K562 (cell line): Measurements from ENCODE around the gene NPEPPS. TPM values are rescaled to one million over a fixed set of nuclear protein-coding genes. Genes with fewer than 3 reads are reported as not detected.
"Not testable (repeated sequence)": the region's sequence is repeated elsewhere in the genome, so short reads cannot be mapped to it uniquely, and the experiment has no call there.

Experiments
- ATAC-seq: fragments of 200-7000 bp; cut with Tn5 transposase; 3 replicates; pipeline ENCODE4 v1.9.1; 2020; ENCODE audit warnings: moderate library complexity
- BruUV-seq: library from RNA; stranded (reverse); fragments of 400-500 nt; replicated peaks from 2 replicates; lab custom pipeline; 2021; lab: Mats Ljungman, UMichigan
- CTCF ChIA-PET: fragments of 300-600 bp; formaldehyde crosslinking; extraction: SDS; loops from one replicate; lab custom pipeline; 2021; ENCODE audit warnings: low intra/inter-chr PET ratio; lab: Yijun Ruan, JAX
- POLR2A ChIA-PET: fragments of 300-600, 350-650 bp; sonication (Branson Sonifier 250); formaldehyde crosslinking; extraction: SDS; loops from one replicate; lab custom pipeline; 2021; ENCODE audit warnings: antibody characterized with exemption, inconsistent platforms; lab: Yijun Ruan, JAX
- DNase-seq, 4 experiments: peaks; one replicate each; pipeline versions ENCODE4 v3.0.0 to v3.0.0-alpha.2; 2011 to 2018; ENCODE audit warnings: low spot score in 3 of 4, mixed read lengths in 3 of 4; ENCODE audit errors: extremely low read depth in 1 of 4
- FAIRE-seq: peaks from 2 replicates; lab custom pipeline; 2011; peaks lifted over from hg19 to GRCh38; lab: Jason Lieb, UNC
- H2AFZ ChIP-seq: 2 replicates; pipeline ENCODE4 v1.6.0; 2011; ENCODE audit warnings: low read depth, low read length, control low read depth, inconsistent platforms
- H3K27ac ChIP-seq: fragments of 200-600 bp; 3 replicates; pipeline ENCODE4 v1.8.0; 2011; ENCODE audit warnings: low read depth, mild to moderate bottlenecking, control low read depth, inconsistent platforms, low read length, moderate library complexity, mixed read lengths; ENCODE audit errors: extremely low read depth
- H3K27me3 ChIP-seq, 2 experiments: fragments of 300-600 bp in 1 of 2; 2 replicates in 1 of 2; 3 replicates in 1 of 2; pipeline versions ENCODE4 v1.6.0 to v1.8.0; 2011; ENCODE audit warnings: inconsistent platforms in 2 of 2, low read length in 2 of 2, mild to moderate bottlenecking in 1 of 2, mixed read lengths in 1 of 2, moderate library complexity in 1 of 2; ENCODE audit not compliant: control insufficient read depth in 2 of 2, insufficient read depth in 2 of 2
- H3K36me3 ChIP-seq: fragments of 300-600 bp; 3 replicates; pipeline ENCODE4 v1.8.0; 2011; ENCODE audit warnings: mild to moderate bottlenecking, low read length, inconsistent platforms; ENCODE audit not compliant: control insufficient read depth, insufficient read depth
- H3K4me1 ChIP-seq, 2 experiments: fragments of 200-600 bp in 1 of 2; replicated peaks in 1 of 2; 2 replicates in 1 of 2; 3 replicates in 1 of 2; pipeline versions ENCODE4 v1.5.1 to v1.8.0; 2011; ENCODE audit warnings: inconsistent platforms in 2 of 2, low read length in 2 of 2, mild to moderate bottlenecking in 1 of 2, mixed read lengths in 1 of 2, moderate library complexity in 1 of 2; ENCODE audit not compliant: control insufficient read depth in 2 of 2, insufficient read depth in 2 of 2
- H3K4me2 ChIP-seq: 2 replicates; pipeline ENCODE4 v1.6.1; 2011; ENCODE audit warnings: low read length, control low read depth, inconsistent platforms, mixed read lengths; ENCODE audit not compliant: insufficient read depth
- H3K4me3 ChIP-seq: fragments of 200-600 bp; sonication (generic), shearing (Covaris generic); 2 replicates; pipeline ENCODE4 v1.5.1; 2016; ENCODE audit warnings: control low read depth, inconsistent platforms
- H3K79me2 ChIP-seq: fragments of 200-600 bp; 3 replicates; pipeline ENCODE4 v1.8.0; 2011; ENCODE audit warnings: low read length, inconsistent platforms; ENCODE audit not compliant: control insufficient read depth, insufficient read depth
- H3K9ac ChIP-seq, 2 experiments: 2 replicates each; pipeline versions ENCODE4 v1.6.0 to v1.6.1; 2011; ENCODE audit warnings: low read depth in 2 of 2, low read length in 2 of 2, control low read depth in 1 of 2, inconsistent platforms in 1 of 2, mild to moderate bottlenecking in 1 of 2, mixed read lengths in 1 of 2; ENCODE audit not compliant: insufficient read depth in 1 of 2
- H3K9me1 ChIP-seq: one replicate; pipeline ENCODE4 v1.6.0; 2011; ENCODE audit warnings: inconsistent platforms, mild to moderate bottlenecking, low read length, moderate library complexity; ENCODE audit not compliant: control insufficient read depth, insufficient read depth
- H3K9me3 ChIP-seq: replicated peaks from 2 replicates; pipeline ENCODE4 v1.5.1; 2011; ENCODE audit warnings: low read depth, low read length, inconsistent platforms; ENCODE audit not compliant: control insufficient read depth, insufficient read depth
- H4K20me1 ChIP-seq: replicated peaks from 2 replicates; pipeline ENCODE4 v1.6.1; 2011; ENCODE audit warnings: low read length, inconsistent platforms, mixed read lengths; ENCODE audit not compliant: control insufficient read depth, insufficient read depth
- ARID1B ChIP-seq: fragments of 450-650 bp; IDR thresholded peaks from 2 replicates; pipeline ENCODE4 v1.6.1; 2016; ENCODE audit warnings: antibody characterized with exemption, mild to moderate bottlenecking, inconsistent platforms
- CTBP1 ChIP-seq: fragments of 450-650 bp; IDR thresholded peaks from 2 replicates; pipeline ENCODE4 v1.6.1; 2016; ENCODE audit warnings: borderline replicate concordance
- MEIS2 ChIP-seq: fragments of 450-650 bp; IDR thresholded peaks from 2 replicates; pipeline ENCODE4 v1.6.1; 2014; ENCODE audit warnings: mild to moderate bottlenecking; ENCODE audit not compliant: partially characterized antibody
- SOX6 ChIP-seq: fragments of 450-650 bp; IDR thresholded peaks from 2 replicates; pipeline ENCODE4 v1.6.1; 2014; ENCODE audit warnings: mild to moderate bottlenecking
- ZKSCAN1 ChIP-seq: fragments of 150-350 bp; IDR thresholded peaks from 2 replicates; pipeline ENCODE4 v1.6.1; 2016; ENCODE audit warnings: low read depth, low read length
- WGBS: fragments of 100-300 bp; shearing (Covaris generic); methylation state at CpG from one replicate; pipeline ENCODE4 v1.1.6; 2016; ENCODE audit warnings: low coverage, mixed read lengths; ENCODE audit not compliant: insufficient coverage; ENCODE audit errors: missing lambda C conversion rate; 5-methylcytosine and 5-hydroxymethylcytosine counted together
- in situ Hi-C: fragments of 300-500 bp; cut with MboI; formaldehyde crosslinking; loops from 4 replicates; pipeline ENCODE4 v1.15.0; 2018; ENCODE audit warnings: inconsistent platforms, mixed read lengths
- intact Hi-C: fragments of 100-400 bp; cut with micrococcal nuclease; formaldehyde crosslinking; loops from 2 replicates; pipeline ENCODE4 v1.14.2; 2022
- polyA plus RNA-seq, 8 experiments: library from polyadenylated mRNA; depleted of rRNA in 4 of 8; stranded (reverse) in 5 of 8; unstranded in 3 of 8; fragments of >200 nt; fragmentation: Nextera tagmentation in 2 of 8; fragmentation: Illumina TruSeq in 1 of 8; extraction: Ambion mirVana in 2 of 8; extraction: Trizol in 1 of 8; gene quantifications; 2 replicates each; pipeline versions ENCODE4 v1.2.1 to v1.2.3, GENCODE V29; 2011 to 2014; ENCODE audit warnings: inconsistent platforms in 1 of 8, missing spikeins in 1 of 8
- total RNA-seq, 7 experiments: library from RNA; depleted of rRNA in 6 of 7; stranded (reverse); fragments of >200 nt in 6 of 7; fragmentation: Illumina TruSeq in 2 of 7; extraction: Trizol in 2 of 7; gene quantifications; 2 replicates each; pipeline versions ENCODE4 v1.2.1 to v1.2.3, GENCODE V29; 2011 to 2021; ENCODE audit warnings: low replicate concordance in 1 of 7
- TF ChIP-seq, protein P1 (sequence below): fragments of 200-800 bp; sonication (Bioruptor generic); IDR thresholded peaks from 2 replicates; pipeline ENCODE4 v1.6.1; 2017; ENCODE audit warnings: missing genetic modification characterization, missing compliant biosample characterization

The NPEPPS gene
- total and polyA plus RNA-seq, 9 of the 15 experiments (the other 6 are each of a cell fraction or from before 2014, with no cell fraction given), result 21.4 to 108 (median 46.0) TPM

- peak; percentile 31 for ATAC-seq
- CTCF ChIA-PET, intact Hi-C loops, H4K20me1 ChIP-seq, H3K27ac ChIP-seq, H3K9me1 ChIP-seq, BruUV-seq, FAIRE-seq, in situ Hi-C loops, H3K4me2 ChIP-seq, H3K4me3 ChIP-seq, H3K79me2 ChIP-seq, H3K9me3 ChIP-seq, POLR2A ChIA-PET, H3K27me3 ChIP-seq, H3K4me1 ChIP-seq, DNase-seq, H3K36me3 ChIP-seq, H3K9ac ChIP-seq, H2AFZ ChIP-seq: not testable (repeated sequence)
- WGBS, result 41% methylated on average over 2 of the region's 2 CpGs
- TF ChIP-seq, protein P1, sequence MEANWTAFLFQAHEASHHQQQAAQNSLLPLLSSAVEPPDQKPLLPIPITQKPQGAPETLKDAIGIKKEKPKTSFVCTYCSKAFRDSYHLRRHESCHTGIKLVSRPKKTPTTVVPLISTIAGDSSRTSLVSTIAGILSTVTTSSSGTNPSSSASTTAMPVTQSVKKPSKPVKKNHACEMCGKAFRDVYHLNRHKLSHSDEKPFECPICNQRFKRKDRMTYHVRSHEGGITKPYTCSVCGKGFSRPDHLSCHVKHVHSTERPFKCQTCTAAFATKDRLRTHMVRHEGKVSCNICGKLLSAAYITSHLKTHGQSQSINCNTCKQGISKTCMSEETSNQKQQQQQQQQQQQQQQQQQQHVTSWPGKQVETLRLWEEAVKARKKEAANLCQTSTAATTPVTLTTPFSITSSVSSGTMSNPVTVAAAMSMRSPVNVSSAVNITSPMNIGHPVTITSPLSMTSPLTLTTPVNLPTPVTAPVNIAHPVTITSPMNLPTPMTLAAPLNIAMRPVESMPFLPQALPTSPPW, result 0 out of 2 replicates have a peak, but pooled peaks have one; percentile 19
Observed at GRCh38 chr17:47502776-47503455, 28.0 kb upstream of the NPEPPS start.

GRCh38 chr17:47511701-47512146, 19.2 kb upstream of the NPEPPS start:
- H3K9me3 ChIP-seq, H3K9ac ChIP-seq, CTCF ChIA-PET, intact Hi-C loops, H3K9me1 ChIP-seq, in situ Hi-C loops, H3K4me1 ChIP-seq, H3K36me3 ChIP-seq, POLR2A ChIA-PET, H3K4me3 ChIP-seq, H3K27me3 ChIP-seq, H3K79me2 ChIP-seq, BruUV-seq, H4K20me1 ChIP-seq: not testable (repeated sequence)
- Histone ChIP-seq H3K4me2 (peak overlapping the region; percentile 63), H3K27ac (peak overlapping the region; percentile 59; the same call in 1 of the 3 replicates), H2AFZ (peak overlapping the region; percentile 66)
- DNase-seq, result peak in 2 of 4 experiments; percentile 15 to 56
- WGBS, result 0% methylated on average over 2 of the region's 3 CpGs
- ATAC-seq, result peak; percentile 98
- peak; percentile 88 for FAIRE-seq
- TF ChIP-seq ARID1B (peak; percentile 33; the same call in 1 of the 2 replicates), SOX6 (peak; percentile 93; the same call in 1 of the 2 replicates), ZKSCAN1 (peak; percentile 43; the same call in 1 of the 2 replicates), CTBP1 (peak; percentile 77), MEIS2 (peak; percentile 13)
